ENCODE measurements around the gene CRADD. TPM values are rescaled to one million over a fixed set of nuclear protein-coding genes. Genes with fewer than 3 reads are reported as not detected.

CRADD gene
- total RNA-seq, 1 experiment from 2014 or later = 7.6 TPM

- Mint-ChIP-seq H3K27ac (no peak overlapping the region), H3K4me3 (no peak overlapping the region), H3K4me1 (peaks cover 12 to 17% of the 10 kb centered on the region in 2 experiments), H3K36me3 (ENCODE audit: insufficient read depth in 1 of 3, low read depth in 3 of 3) (peaks cover 0 to 6% (median 3%) of the 10 kb centered on the region in 3 experiments; a peak in 6 of 7 replicates), H3K27me3 (ENCODE audit: low read depth) (no peaks in the 10 kb centered on the region), H3K9me3 (peaks cover 5 to 13% of the 10 kb centered on the region in 2 experiments; a peak in 4 of 5 replicates)
- WGBS (ENCODE audit: extremely low coverage, insufficient read length, low lambda C conversion rate) = no CpG with 5 or more reads among the region's 1 CpG
- Histone ChIP-seq H3K4me2 (ENCODE audit: insufficient read depth, insufficient read length, low read length) (no peak overlapping the region), H2BK5ac (ENCODE audit: insufficient read length, low read length) (no peak overlapping the region), H3K9me3 (ENCODE audit: control insufficient read depth, low read depth, low read length) (peaks cover 8% of the 10 kb centered on the region), H3K14ac (ENCODE audit: insufficient read depth, low read length) (no peak overlapping the region), H3K9ac (ENCODE audit: extremely low read depth, insufficient read length, low read length) (no peak overlapping the region), H3K56ac (ENCODE audit: insufficient read length, low read depth, low read length) (no peak overlapping the region), H4K20me1 (ENCODE audit: control insufficient read depth, insufficient read depth, insufficient read length) (no peaks in the 10 kb centered on the region), H3K4ac (ENCODE audit: low read depth, low read length) (no peak overlapping the region), H2BK120ac (ENCODE audit: low read depth, low read length, poor library complexity, severe bottlenecking) (no peak overlapping the region), H2AFZ (ENCODE audit: low read length) (no peak overlapping the region), H3K27ac (ENCODE audit: insufficient read length, low read depth, low read length) (no peak overlapping the region), H2BK12ac (ENCODE audit: insufficient read length, low read depth, low read length) (no peak overlapping the region), H3K79me2 (ENCODE audit: insufficient read depth, low read length) (no peaks in the 10 kb centered on the region), H4K91ac (ENCODE audit: insufficient read length, low read depth, low read length) (no peak overlapping the region), H3K4me1 (ENCODE audit: insufficient read depth, low read length) (no peaks in the 10 kb centered on the region; the same call in 1 of the 2 replicates), H4K8ac (replicated peaks; ENCODE audit: insufficient read length, low read depth, low read length) (no peak overlapping the region), H3K23me2 (ENCODE audit: insufficient read length, low read depth, low read length, poor library complexity, severe bottlenecking) (peaks cover 6% of the 10 kb centered on the region), H4K5ac (ENCODE audit: insufficient read length, low read depth, low read length) (no peak overlapping the region), H3K27me3 (ENCODE audit: insufficient read depth, low read length) (no peaks in the 10 kb centered on the region), H2BK15ac (ENCODE audit: low read depth, low read length) (no peak overlapping the region), H3K23ac (ENCODE audit: insufficient read length, low read depth, low read length) (no peak overlapping the region), H2BK20ac (ENCODE audit: low read depth, low read length, poor library complexity, severe bottlenecking) (no peak overlapping the region), H3K18ac (ENCODE audit: insufficient read length, low read depth, low read length) (no peak overlapping the region), H3K79me1 (ENCODE audit: insufficient read depth, low read depth, low read length, poor library complexity, severe bottlenecking) (no peaks in the 10 kb centered on the region), H3T11ph (ENCODE audit: low read length) (no peak overlapping the region), H2AK5ac (ENCODE audit: insufficient read length, low read length) (no peak overlapping the region)
- no peak for TF ChIP-seq CTCF (conservative IDR thresholded peaks at IDR 0.05)
- DNase-seq = no peak
These were observed 4.1 kb upstream of the CRADD start for GRCh38 chr12:93673084-93673483.

All from H9 (cell line).